Keratinocyte (primary cell): Measurements from ENCODE around the gene MEIS2.

Experiments
- CTCF ChIP-seq, 3 experiments: IDR thresholded peaks in 1 of 3; conservative IDR thresholded peaks in 1 of 3; optimal IDR thresholded peaks in 1 of 3; 2 replicates in 2 of 3; 3 replicates in 1 of 3; pipeline versions ENCODE3 to v1.5.1; 2011; ENCODE audit warnings: low read length in 3 of 3, mild to moderate bottlenecking in 3 of 3, moderate library complexity in 2 of 3, control low read depth in 1 of 3, inconsistent platforms in 1 of 3; ENCODE audit not compliant: insufficient read depth in 2 of 3; ENCODE audit errors: extremely low read depth in 1 of 3
- EZH2 ChIP-seq: IDR thresholded peaks from one replicate; pipeline ENCODE4 v1.6.1; 2012; ENCODE audit warnings: inconsistent platforms, mild to moderate bottlenecking, low read length, moderate library complexity

- TF ChIP-seq CTCF (optimal IDR thresholded peaks at IDR 0.05 in 1 of 3, IDR thresholded peaks at IDR 0.05 in 1 of 3, conservative IDR thresholded peaks at IDR 0.05 in 1 of 3; ENCODE audit: extremely low read depth in 1 of 3, insufficient read depth in 2 of 3, low read length in 3 of 3) (no peak), EZH2 (no peak)
Observed at GRCh38 chr15:37015451-37015850, 84.9 kb downstream of the MEIS2 start.
